Testis (tissue), 3 donors: ENCODE measurements around the gene ABHD3. TPM values are rescaled to one million over a fixed set of nuclear protein-coding genes. Genes with fewer than 3 reads are reported as not detected.

Experiments
- DNase-seq: peaks from one replicate; pipeline ENCODE4 v3.0.0-alpha.2; 2019
- H3K27ac ChIP-seq, 2 donors: fragments of 200-600 bp; sonication (generic); one replicate each; pipeline ENCODE4 v1.5.1; 2019
- H3K27me3 ChIP-seq: fragments of 200-600 bp; sonication (generic); one replicate; pipeline ENCODE4 v1.5.1; 2019
- H3K36me3 ChIP-seq: fragments of 200-600 bp; sonication (generic); one replicate; pipeline ENCODE4 v1.5.1; 2017; ENCODE audit warnings: low read depth; ENCODE audit errors: missing control alignments
- H3K4me1 ChIP-seq: fragments of 200-600 bp; sonication (generic); one replicate; pipeline ENCODE4 v1.5.1; 2019
- H3K4me3 ChIP-seq, 2 donors: fragments of 200-600 bp; sonication (generic); one replicate each; pipeline ENCODE4 v1.5.1; 2017 to 2019
- H3K9me3 ChIP-seq: fragments of 200-600 bp; sonication (generic); one replicate; pipeline ENCODE4 v1.5.1; 2017
- CTCF ChIP-seq, 3 experiments: fragments of 450-650 bp in 2 of 3; fragments of 200-600 bp in 1 of 3; sonication (generic) in 1 of 3; IDR thresholded peaks; one replicate each; pipeline ENCODE4 v1.5.1; 2016 to 2019; ENCODE audit warnings: antibody characterized with exemption in 3 of 3, mild to moderate bottlenecking in 2 of 3, moderate library complexity in 1 of 3
- POLR2A ChIP-seq: fragments of 450-650 bp; IDR thresholded peaks from one replicate; pipeline ENCODE4 v1.6.1; 2017; ENCODE audit warnings: antibody characterized with exemption, mild to moderate bottlenecking, moderate library complexity
- WGBS, 2 donors: methylation state at CpG; one replicate each; pipeline ENCODE4 v1.1.5; 2018; 5-methylcytosine and 5-hydroxymethylcytosine counted together
- intact Hi-C: fragments of 100-400 bp; cut with DNase I; formaldehyde crosslinking; loops from one replicate; pipeline ENCODE4 v1.15.1; 2023; ENCODE audit warnings: low total_unique reads
- microRNA counts, 2 donors: library from miRNA; unstranded; fragments of <30 nt; microRNA quantifications; one replicate each; lab custom pipeline; 2016
- microRNA-seq, 2 donors: library from miRNA; unstranded; fragments of <30 nt; microRNA quantifications; one replicate each; pipeline ENCODE4, GENCODE V29; 2016; ENCODE audit warnings: borderline number of aligned reads in 2 of 2, borderline replicate concordance in 1 of 2
- polyA plus RNA-seq: library from polyadenylated mRNA; stranded (reverse); fragments of 350-450 nt; fragmentation: Illumina TruSeq; extraction: RNeasy Lipid Tissue Mini Kit (QIAGEN cat#74804); gene quantifications from one replicate; pipeline ENCODE4 v1.2.3, GENCODE V29; 2014; ENCODE audit warnings: low read depth, low replicate concordance; ENCODE audit not compliant: insufficient read depth
- small RNA-seq, 2 donors: library from RNA; depleted of rRNA; stranded (forward); fragments of <200 nt; gene quantifications; one replicate each; pipeline ENCODE3, GENCODE V24; 2016
- total RNA-seq, 2 donors: library from RNA; depleted of rRNA; stranded (reverse); fragments of >200 nt; gene quantifications; one replicate each; pipeline ENCODE4 v1.2.3, GENCODE V29; 2016

Gene ABHD3
- total and polyA plus RNA-seq, 3 donors from 2014 or later = 10.0 to 13.5 (median 12.2) TPM

DNA sequence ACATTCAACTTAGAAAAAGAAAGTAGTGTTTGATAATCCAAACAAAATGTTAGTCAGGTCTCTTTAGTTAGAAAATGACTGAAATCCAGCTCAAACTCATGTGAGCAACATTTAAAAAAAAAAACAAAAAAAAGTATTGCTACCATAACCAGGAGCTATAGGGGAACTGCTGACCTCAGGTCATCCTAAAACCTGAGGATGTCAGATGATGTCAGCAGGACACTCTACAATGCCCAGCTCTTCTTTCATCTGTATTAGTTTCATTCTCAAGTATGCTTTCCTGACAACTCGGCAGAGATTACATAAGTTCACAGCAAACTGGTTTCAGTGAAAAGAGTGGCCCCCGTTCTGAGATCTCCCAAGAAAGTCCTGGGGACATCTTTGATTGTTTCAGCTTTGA lies 99.9 kb downstream of the ABHD3 start:
- DNase-seq = no peak
- Histone ChIP-seq H3K27me3 (no peaks in the 10 kb centered on the region), H3K4me3 (no peak overlapping the region), H3K9me3 (no peaks in the 10 kb centered on the region), H3K4me1 (no peaks in the 10 kb centered on the region), H3K27ac (peak overlapping the region; percentile 24 to 55), H3K36me3 (no peaks in the 10 kb centered on the region)
- WGBS, 2 donors = 45 to 48% methylated on average over 2 of the region's 2 CpGs
- intact Hi-C loops = no loop called here
- TF ChIP-seq POLR2A = no peak
- no peak for TF ChIP-seq CTCF (IDR thresholded peaks at IDR 0.05)

- no peak for TF ChIP-seq POLR2A
- TF ChIP-seq CTCF (IDR thresholded peaks at IDR 0.05) = no peak
- WGBS, 2 donors = 86 to 87% methylated on average over 5 of the region's 5 CpGs
- Histone ChIP-seq H3K27ac (no peak overlapping the region), H3K36me3 (no peaks in the 10 kb centered on the region), H3K4me1 (peaks cover 3% of the 10 kb centered on the region), H3K27me3 (no peaks in the 10 kb centered on the region), H3K4me3 (no peak overlapping the region), H3K9me3 (no peaks in the 10 kb centered on the region)
- intact Hi-C loops = no loop called here
- DNase-seq = no peak
Observed at GRCh38 chr18:21602299-21602587, 102.3 kb downstream of the ABHD3 start.

MicroRNAs within 50 kb of the gene (microRNA counts, 767-probe panel; counts per million panel counts)
- 0 to 152 counts per million in 2 donors for microRNA hsa-miR-320c (lab: Ali Mortazavi, UCI)

Small RNA genes within 50 kb of the gene (microRNA-seq; reads per million reads assigned to microRNA genes)
- gene MIR320C1 = 0.69 to 4.2 reads per million in 2 donors

Small RNA genes within 50 kb of the gene (small RNA-seq; reads per million reads assigned to genes)
- 0 reads per million in 2 donors for gene MIR320C1
- gene RF00019 = 0 reads per million in 2 donors
- 0 reads per million in 2 donors for gene RF01241

Other genes with a start within 250 kb of the ABHD3 start
- gene ESCO1, start 104.1 kb downstream of the ABHD3 start, total RNA-seq = 10 to 100 TPM; 43.0 to 55.9 TPM
- 13.1 TPM for gene ESCO1, start 104.1 kb downstream of the ABHD3 start, polyA plus RNA-seq
- gene SNRPD1, start 92.5 kb downstream of the ABHD3 start, total RNA-seq = 10 to 100 TPM; 12.4 to 18.0 TPM
- 101 TPM for gene SNRPD1, start 92.5 kb downstream of the ABHD3 start, polyA plus RNA-seq
- 10 to 100 TPM; 40.7 to 48.8 TPM for gene MIB1, start 36.0 kb upstream of the ABHD3 start, total RNA-seq
- gene MIB1, start 36.0 kb upstream of the ABHD3 start, polyA plus RNA-seq = 16.5 TPM